ENCODE measurements around the gene ANK2.
"Not testable (repeated sequence)": the region's sequence is repeated elsewhere in the genome, so short reads cannot be mapped to it uniquely, and the experiment has no call there.

Gene ANK2

GRCh38 chr4:113221990-113222389 lies 172.5 kb downstream of the ANK2 start:
- DNase-seq, result no peak

- no peak for DNase-seq
These were observed 173.0 kb downstream of the ANK2 start for GRCh38 chr4:113222471-113222870.

- no peak for DNase-seq
These were observed 173.5 kb downstream of the ANK2 start for GRCh38 chr4:113223001-113223400.

GRCh38 chr4:113232194-113232593 lies 182.7 kb downstream of the ANK2 start:
- no peak for DNase-seq

- no peak for DNase-seq
These were observed 187.5 kb downstream of the ANK2 start for GRCh38 chr4:113236916-113237315.

GRCh38 chr4:113243312-113243711 lies 193.9 kb downstream of the ANK2 start:
- no peak for DNase-seq

- not testable (repeated sequence) for DNase-seq
These were observed 195.3 kb downstream of the ANK2 start for GRCh38 chr4:113244747-113245146.

- no peak for DNase-seq
These were observed 198.9 kb downstream of the ANK2 start for GRCh38 chr4:113248320-113248719.

GRCh38 chr4:113255628-113256027 lies 206.2 kb downstream of the ANK2 start:
- DNase-seq, result no peak

GRCh38 chr4:113256946-113257345 lies 207.5 kb downstream of the ANK2 start:
- DNase-seq, result no peak

GRCh38 chr4:113260688-113261087 lies 211.2 kb downstream of the ANK2 start:
- no peak for DNase-seq

- no peak for DNase-seq
These were observed 213.8 kb downstream of the ANK2 start for GRCh38 chr4:113263274-113263673.

- no peak for DNase-seq
These were observed 221.3 kb downstream of the ANK2 start for GRCh38 chr4:113270520-113271319.

GRCh38 chr4:113272523-113272922 lies 223.1 kb downstream of the ANK2 start:
- DNase-seq, result no peak

- no peak for DNase-seq
These were observed 224.3 kb downstream of the ANK2 start for GRCh38 chr4:113273721-113274220.

- DNase-seq, result no peak
These were observed 227.2 kb downstream of the ANK2 start for GRCh38 chr4:113276464-113277170.

GRCh38 chr4:113278324-113278934 lies 229.0 kb downstream of the ANK2 start:
- no peak for DNase-seq

- no peak for DNase-seq
These were observed 236.0 kb downstream of the ANK2 start for GRCh38 chr4:113285501-113285900.

GRCh38 chr4:113288257-113288656 lies 238.8 kb downstream of the ANK2 start:
- DNase-seq, result no peak

GRCh38 chr4:113288696-113289095 lies 239.2 kb downstream of the ANK2 start:
- no peak for DNase-seq

- no peak for DNase-seq
These were observed 240.3 kb downstream of the ANK2 start for GRCh38 chr4:113289766-113290165.

- DNase-seq, result no peak
These were observed 241.2 kb downstream of the ANK2 start for GRCh38 chr4:113290666-113291065.

- DNase-seq, result no peak
These were observed 243.1 kb downstream of the ANK2 start for GRCh38 chr4:113292371-113293042.
